Psoas muscle (tissue), 8 donors: ENCODE data around the gene CCDC187. TPM values are rescaled to one million over a fixed set of nuclear protein-coding genes. Genes with fewer than 3 reads are reported as not detected.

Experiments
- ATAC-seq, 4 donors: fragments of 200-7000 bp; cut with Tn5 transposase; one replicate each; pipeline ENCODE4 v1.9.1; 2020; ENCODE audit warnings: moderate library complexity in 3 of 4, mild to moderate bottlenecking in 2 of 4
- DNase-seq, 2 donors: peaks; one replicate each; pipeline ENCODE4 v3.0.0-alpha.2; 2020
- H3K27ac ChIP-seq: fragments of 200-600 bp; one replicate; pipeline ENCODE4 v1.8.0; 2022
- H3K27me3 ChIP-seq, 3 donors: fragments of 200-600 bp in 1 of 3; one replicate each; pipeline versions ENCODE4 v1.6.1 to v1.8.0; 2013 to 2022; ENCODE audit warnings: low read length in 2 of 3, mild to moderate bottlenecking in 2 of 3, moderate library complexity in 1 of 3; ENCODE audit not compliant: insufficient read depth in 3 of 3
- H3K36me3 ChIP-seq, 2 donors: fragments of 200-600 bp in 1 of 2; one replicate each; pipeline versions ENCODE4 v1.6.1 to v1.8.0; 2013 to 2022; ENCODE audit warnings: low read depth in 1 of 2, mild to moderate bottlenecking in 1 of 2, moderate library complexity in 1 of 2; ENCODE audit not compliant: insufficient read depth in 1 of 2
- H3K4me1 ChIP-seq: fragments of 200-600 bp; one replicate; pipeline ENCODE4 v1.8.0; 2022
- H3K4me3 ChIP-seq: fragments of 200-600 bp; one replicate; pipeline ENCODE4 v1.8.0; 2022; ENCODE audit warnings: mild to moderate bottlenecking
- H3K9me3 ChIP-seq: fragments of 200-600 bp; one replicate; pipeline ENCODE4 v1.8.0; 2022
- WGBS, 3 donors: extraction: QIAGEN DNeasy Blood & Tissue Kit; methylation state at CpG; one replicate each; pipeline versions ENCODE4 v1.1.6 to v1.1.7; 2013; 5-methylcytosine and 5-hydroxymethylcytosine counted together
- intact Hi-C, 2 donors: fragments of 100-400 bp; cut with DNase I; formaldehyde crosslinking; loops; one replicate each; pipeline versions ENCODE4 v1.11.0 to v1.14.2; 2022
- polyA plus RNA-seq, 3 donors: library from polyadenylated mRNA; stranded (reverse); fragments of 200-250 nt; gene quantifications; one replicate each; pipeline ENCODE4 v1.2.3, GENCODE V29; 2013
- total RNA-seq, 4 donors: library from RNA; stranded (reverse); fragmentation: NEBNext Ultra II Directional in 2 of 4; extraction: Animal tissue kit (Norgen Biotek cat#: 25700) in 2 of 4; gene quantifications; one replicate each; pipeline versions ENCODE4 v1.2.1 to v1.2.4, GENCODE V29; 2021 to 2023
- TF ChIP-seq, protein P1 (sequence below): fragments of 200-600 bp; IDR thresholded peaks from one replicate; pipeline ENCODE4 v1.8.0; 2022; ENCODE audit warnings: antibody characterized with exemption
- donor health status: healthy with polysubstance abuse.
- donor health status: DM: no; HTN: no; CAD: no; lungs with moderate emphysema.
- donor health status: Bipolar disorder and iron deficiency.
- donor health status: healthy.
- donor health status: DM: yes; HTN: yes; CAD: no.
- donor health status: DM: no; HTN: no; CAD: no.
- donor health status: DM: no; HTN: no; CAD: no.
- donor health status: DM: yes; HTN: yes; CAD: no.

Gene CCDC187
- total and polyA plus RNA-seq, 7 donors: not detected

DNA sequence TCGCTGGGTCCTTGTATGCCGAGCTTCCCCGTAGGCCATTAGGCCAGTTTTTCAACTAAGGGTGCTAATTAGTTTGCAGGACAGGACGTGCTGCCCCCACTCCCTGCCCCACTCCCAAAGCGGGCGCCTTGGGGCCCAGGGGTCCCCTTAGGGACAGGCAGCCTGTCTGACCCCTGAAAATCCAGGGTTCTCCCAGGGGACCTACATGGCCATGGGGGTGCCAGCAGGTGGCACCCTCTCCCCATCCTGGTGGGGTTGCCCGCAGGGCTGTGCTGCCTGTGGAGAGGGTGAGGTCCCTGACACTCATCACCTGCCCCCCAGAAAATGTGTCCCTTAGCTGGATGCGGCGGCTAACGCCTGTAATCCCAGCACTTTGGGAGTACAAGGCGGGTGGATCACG lies 8.5 kb upstream of the CCDC187 start:
- H3K4me3 ChIP-seq: no peak overlapping the region
- TF ChIP-seq, protein P1, sequence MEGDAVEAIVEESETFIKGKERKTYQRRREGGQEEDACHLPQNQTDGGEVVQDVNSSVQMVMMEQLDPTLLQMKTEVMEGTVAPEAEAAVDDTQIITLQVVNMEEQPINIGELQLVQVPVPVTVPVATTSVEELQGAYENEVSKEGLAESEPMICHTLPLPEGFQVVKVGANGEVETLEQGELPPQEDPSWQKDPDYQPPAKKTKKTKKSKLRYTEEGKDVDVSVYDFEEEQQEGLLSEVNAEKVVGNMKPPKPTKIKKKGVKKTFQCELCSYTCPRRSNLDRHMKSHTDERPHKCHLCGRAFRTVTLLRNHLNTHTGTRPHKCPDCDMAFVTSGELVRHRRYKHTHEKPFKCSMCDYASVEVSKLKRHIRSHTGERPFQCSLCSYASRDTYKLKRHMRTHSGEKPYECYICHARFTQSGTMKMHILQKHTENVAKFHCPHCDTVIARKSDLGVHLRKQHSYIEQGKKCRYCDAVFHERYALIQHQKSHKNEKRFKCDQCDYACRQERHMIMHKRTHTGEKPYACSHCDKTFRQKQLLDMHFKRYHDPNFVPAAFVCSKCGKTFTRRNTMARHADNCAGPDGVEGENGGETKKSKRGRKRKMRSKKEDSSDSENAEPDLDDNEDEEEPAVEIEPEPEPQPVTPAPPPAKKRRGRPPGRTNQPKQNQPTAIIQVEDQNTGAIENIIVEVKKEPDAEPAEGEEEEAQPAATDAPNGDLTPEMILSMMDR: peak; percentile 23
- WGBS, 3 donors: 56 to 59% (median 57%) methylated on average over 12 of the region's 12 CpGs
- intact Hi-C loops: no loop called here
- no peaks in the 10 kb centered on the region for H3K4me1 ChIP-seq
- no peak for DNase-seq
- H3K36me3 ChIP-seq: no peaks in the 10 kb centered on the region
- peaks cover 12% of the 10 kb centered on the region for H3K9me3 ChIP-seq
- H3K27me3 ChIP-seq: peaks cover 0 to 47% (median 8%) of the 10 kb centered on the region in 3 donors
- ATAC-seq: peak in 1 of 4 donors; percentile 46
- no peak overlapping the region for H3K27ac ChIP-seq

DNA sequence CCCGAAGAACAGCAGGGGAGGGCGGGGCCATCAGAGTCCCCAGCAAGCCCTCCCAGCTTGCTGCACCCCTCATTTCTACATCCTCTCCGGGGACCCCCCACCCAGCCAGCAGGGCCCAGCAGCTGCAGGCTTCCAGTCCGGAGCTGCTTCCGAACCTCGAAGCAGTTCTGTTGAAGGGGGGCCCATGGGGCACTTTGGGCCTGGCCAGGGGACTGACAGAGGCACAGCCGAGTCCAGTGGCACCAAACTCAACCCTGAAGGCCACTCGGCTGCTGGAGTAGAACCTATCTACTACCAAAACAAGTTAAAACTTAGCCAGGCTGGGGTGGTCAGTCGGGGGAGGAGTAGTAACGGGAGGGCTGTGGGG lies 8.1 kb upstream of the CCDC187 start:
- ATAC-seq (no peak), DNase-seq (no peak)
- WGBS, 3 donors: 58 to 59% (median 59%) methylated on average over 7 to 10 of the region's 10 CpGs
- H3K36me3 ChIP-seq: no peaks in the 10 kb centered on the region
- H3K27me3 ChIP-seq: peaks cover 0 to 47% (median 8%) of the 10 kb centered on the region in 3 donors
- no peak overlapping the region for H3K4me3 ChIP-seq
- TF ChIP-seq, protein P1: no peak
- peaks cover 12% of the 10 kb centered on the region for H3K9me3 ChIP-seq
- H3K27ac ChIP-seq: no peak overlapping the region
- intact Hi-C loops: no loop called here
- H3K4me1 ChIP-seq: no peaks in the 10 kb centered on the region

- Histone ChIP-seq H3K36me3 (no peaks in the 10 kb centered on the region), H3K9me3 (peaks cover 12% of the 10 kb centered on the region), H3K4me3 (no peak overlapping the region), H3K27ac (no peak overlapping the region), H3K4me1 (no peaks in the 10 kb centered on the region), H3K27me3 (peaks cover 0 to 48% (median 8%) of the 10 kb centered on the region in 3 donors)
- DNase-seq: no peak
- TF ChIP-seq, protein P1: no peak
- WGBS, 3 donors: 52 to 56% (median 54%) methylated on average over 19 to 23 of the region's 23 CpGs
- intact Hi-C loops: no loop called here
- ATAC-seq: no peak
These were observed 7.4 kb upstream of the CCDC187 start for GRCh38 chr9:136311051-136312008.

GRCh38 chr9:136310273-136311030 lies 6.6 kb upstream of the CCDC187 start:
- DNase-seq: no peak
- Histone ChIP-seq H3K4me1 (no peaks in the 10 kb centered on the region), H3K27ac (no peak overlapping the region), H3K4me3 (no peak overlapping the region), H3K9me3 (peaks cover 10% of the 10 kb centered on the region), H3K36me3 (no peaks in the 10 kb centered on the region), H3K27me3 (peaks cover 0 to 54% (median 8%) of the 10 kb centered on the region in 3 donors)
- TF ChIP-seq, protein P1: no peak
- WGBS, 3 donors: 41 to 46% (median 42%) methylated on average over 25 to 28 of the region's 28 CpGs
- intact Hi-C loops: no loop called here
- ATAC-seq: no peak
